Measurements from ENCODE around the gene EDIL3.

EDIL3 gene

DNA sequence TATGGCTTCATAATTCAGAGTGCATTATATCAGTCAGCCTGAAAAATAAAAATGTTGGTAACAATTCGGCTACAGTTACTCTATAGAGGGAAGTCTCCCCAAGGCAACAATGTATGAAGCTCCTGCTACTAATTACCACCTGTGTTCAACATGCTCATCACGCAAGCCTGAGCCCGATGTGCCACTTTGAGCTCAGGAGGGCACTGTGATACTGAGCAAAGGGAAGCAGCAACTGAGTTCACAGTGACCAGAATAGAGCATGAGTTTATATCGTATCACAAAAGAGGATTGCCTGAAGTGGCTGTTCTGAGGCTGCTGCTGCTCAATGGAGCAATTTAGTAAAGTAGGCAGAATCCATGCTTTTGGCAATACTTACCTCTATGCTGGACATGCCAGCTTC is 462.0 kb downstream of the EDIL3 start:
- no peak for FAIRE-seq
- DNase-seq (ENCODE audit: insufficient read length, low spot score) = no peak

DNA sequence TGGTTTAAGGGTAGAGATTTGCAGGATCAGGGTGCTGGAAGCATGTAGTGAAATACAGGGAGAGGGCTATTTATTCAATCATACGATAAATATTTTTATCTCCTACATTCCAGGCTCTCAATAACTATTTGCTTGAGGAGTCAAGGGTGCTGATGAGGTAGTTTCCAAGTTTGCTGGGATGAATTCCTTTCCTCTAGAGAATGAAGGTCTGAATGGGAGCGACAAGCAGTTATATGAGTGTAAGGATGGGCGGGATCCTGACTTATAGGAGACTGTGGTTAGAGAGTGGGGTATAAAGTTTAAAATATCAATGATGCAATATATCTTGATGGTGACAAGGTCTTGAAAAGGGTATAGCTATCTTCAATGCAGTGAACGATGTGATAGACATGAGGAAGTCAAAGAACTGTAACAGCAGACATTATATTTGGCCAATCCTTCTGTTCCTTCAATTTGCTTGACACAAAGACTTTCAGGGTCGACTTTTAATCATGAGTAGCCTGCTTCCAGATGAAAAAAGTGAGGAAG is 462.9 kb downstream of the EDIL3 start:
- FAIRE-seq (no peak), DNase-seq (ENCODE audit: insufficient read length, low spot score) (no peak)

DNA sequence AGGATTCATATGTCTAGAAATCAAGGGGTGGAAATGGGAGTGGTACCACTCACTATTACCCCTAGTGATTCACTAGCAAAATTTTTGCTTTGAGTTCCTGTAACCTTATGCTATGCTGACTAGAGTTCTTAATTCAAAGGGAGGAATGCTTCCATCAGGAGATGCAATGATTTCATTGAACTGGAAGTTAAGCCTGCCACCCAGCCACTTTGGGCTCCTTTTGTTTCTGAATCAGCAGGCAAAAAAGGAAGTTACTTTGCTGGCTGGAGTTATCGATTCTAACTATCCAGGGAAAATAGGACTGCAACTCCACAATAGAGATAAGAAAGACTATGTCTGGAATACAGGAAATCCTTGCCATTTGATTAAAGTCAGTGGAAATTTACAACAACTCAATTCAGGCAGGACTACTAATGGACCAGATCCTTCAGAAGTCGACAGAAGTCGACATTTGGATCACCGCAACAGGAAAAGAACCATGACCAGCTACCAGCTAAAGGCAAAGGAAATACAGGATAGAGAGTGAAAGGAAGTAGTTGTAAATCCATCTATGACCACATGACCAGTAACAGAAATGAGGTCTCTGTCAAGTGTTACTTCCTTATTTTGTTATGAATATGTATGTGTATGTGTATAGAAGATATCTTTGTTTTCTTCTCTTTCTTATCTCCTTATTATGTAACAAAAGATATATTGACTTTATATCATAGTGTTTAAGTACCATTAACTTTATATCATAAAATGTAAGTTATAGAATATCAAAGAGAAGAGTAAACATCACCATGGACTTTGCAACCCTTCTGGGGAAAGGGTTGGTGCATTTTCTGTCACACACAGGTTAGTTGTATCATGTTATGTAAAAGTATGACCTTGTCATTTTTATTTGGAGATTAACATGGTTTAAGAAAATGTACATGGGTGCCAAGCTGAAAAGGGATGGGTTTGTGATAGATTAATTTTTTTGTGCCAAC is 465.3 kb downstream of the EDIL3 start:
- FAIRE-seq (no peak), DNase-seq (ENCODE audit: insufficient read length, low spot score) (no peak)

DNA sequence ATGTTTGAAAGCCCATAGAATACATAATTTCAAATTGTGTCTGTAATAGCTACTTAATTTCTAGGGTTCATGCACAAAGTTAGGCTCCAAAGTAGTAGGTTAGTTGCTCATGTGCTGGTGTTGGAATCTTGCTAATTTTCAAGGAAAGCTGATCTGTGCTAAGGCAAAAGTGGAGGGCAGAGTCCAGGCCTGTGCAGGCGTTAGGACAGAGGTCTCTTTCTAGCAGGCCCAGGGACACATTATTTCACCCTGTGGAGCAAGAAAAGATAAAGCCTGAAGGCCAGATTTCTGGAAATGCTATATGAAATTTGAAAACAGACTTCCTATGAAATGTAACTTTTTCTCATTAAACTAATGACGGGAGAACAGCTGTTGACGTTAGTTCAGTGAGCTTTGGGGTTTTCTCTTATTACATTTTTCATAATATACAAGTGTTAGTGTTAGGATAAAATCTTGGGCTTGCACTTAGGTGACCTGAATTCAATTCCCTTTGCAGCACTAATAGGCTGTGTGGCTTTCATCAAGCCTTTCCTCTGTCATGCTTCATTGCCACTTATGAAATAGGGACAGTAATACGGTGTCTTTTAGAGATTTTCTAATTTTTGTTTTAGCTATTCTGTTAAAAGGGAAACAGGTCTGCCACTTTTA is 467.3 kb downstream of the EDIL3 start:
- DNase-seq (ENCODE audit: insufficient read length, low spot score) (no peak), FAIRE-seq (no peak)

DNA sequence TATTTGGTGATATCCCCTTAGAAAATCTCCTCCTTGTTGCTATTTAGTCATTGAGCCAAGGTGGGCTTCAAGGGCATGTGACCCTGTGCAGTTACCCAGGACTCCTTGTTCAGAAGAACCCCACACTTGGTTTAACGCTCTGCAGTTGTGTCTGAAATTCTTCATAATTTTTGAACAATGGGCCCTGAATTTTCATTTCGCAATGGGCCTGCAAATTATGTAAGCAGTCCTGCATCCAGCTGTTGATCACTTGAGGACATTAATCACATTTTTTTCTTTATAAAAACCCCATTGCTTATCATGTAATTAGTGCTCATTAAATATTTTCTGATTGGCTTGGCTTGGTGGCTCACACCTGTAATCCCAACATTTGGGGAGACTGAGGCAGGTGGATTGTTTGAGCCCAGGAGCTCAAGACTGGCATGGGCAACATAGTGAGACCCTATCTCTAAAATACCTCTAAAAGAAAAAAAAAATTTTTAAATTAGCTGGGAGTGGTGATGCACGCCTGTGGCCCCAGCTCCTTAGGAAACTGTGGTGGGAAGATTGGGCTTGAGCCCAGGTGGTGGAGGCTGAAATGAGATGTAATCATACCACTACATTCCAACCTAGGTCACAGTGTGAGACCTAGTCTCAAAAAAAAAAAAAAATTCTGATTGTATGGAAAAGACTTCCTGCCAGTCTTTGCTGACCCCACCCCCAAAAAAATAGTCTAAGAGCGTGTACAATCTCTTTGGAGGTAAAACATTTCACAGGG is 469.8 kb downstream of the EDIL3 start:
- DNase-seq (ENCODE audit: insufficient read length, low spot score) = no peak
- no peak for FAIRE-seq

DNA sequence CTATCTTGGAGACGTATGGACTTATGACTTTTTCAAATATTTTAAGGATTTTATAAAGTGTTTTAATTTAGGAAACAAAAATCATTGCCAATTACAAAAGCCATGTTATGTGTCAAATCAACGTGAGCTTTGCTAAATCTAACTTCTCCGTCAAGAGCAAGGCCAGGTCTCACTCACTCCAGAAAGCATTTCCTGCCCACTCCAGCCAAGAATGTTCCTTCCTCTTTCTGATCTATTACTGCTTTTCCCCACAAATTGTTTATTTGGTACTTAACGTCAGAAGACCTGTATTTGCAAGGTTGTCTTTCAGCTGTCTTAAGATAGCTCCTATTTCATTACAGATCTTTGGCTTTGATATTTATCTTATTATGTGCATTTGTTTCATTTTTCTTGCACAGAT is 470.5 kb downstream of the EDIL3 start:
- FAIRE-seq = no peak

DNA sequence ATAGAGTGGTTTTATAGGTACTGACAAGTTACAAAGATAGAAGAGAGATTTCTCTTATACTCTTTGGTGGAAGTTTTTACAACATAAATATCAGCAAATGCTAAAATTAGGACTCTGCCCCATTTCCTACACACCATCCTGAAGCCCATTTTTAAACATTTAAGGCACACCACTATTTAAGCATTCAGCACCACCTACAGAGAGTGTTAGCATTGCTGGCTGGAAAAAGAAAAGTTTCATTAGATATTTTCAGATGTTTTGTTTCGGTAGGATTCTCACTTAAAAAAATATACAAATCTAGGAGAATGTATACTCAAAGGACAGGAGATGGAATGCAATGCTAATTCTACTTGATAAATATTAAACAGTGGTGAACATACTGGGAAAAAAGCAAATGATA is 471.1 kb downstream of the EDIL3 start:
- FAIRE-seq (no peak), DNase-seq (ENCODE audit: insufficient read length, low spot score) (no peak)

More for the DNA sequence above, 470.5 kb downstream of the EDIL3 start:
- no peak for DNase-seq (ENCODE audit: insufficient read length, low spot score)

DNA sequence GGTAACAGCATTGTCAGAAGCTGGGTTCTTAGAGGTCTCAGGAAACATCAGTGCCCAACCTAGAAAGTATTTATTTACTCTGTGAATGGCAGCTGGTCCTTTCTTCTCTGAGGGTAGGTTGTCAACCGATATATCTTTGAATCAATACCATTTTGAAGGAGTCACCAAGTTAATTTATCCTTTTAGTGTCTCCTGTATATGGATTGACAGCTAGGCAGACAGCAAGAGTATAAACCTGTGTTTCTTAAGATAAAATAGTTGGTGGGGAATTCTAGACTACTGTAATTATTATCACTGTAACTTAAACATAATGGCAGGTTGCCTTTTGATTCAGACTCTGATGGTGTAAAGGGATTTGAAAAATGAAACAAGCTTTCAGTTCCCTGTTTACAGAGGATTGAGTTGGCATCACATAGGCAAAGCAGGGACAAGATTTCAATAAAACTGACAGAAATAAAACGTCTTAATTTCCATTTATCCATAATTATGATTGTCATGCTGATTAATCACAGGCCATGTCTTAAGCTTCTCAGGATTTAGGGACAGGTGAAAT is 473.2 kb downstream of the EDIL3 start:
- DNase-seq (ENCODE audit: insufficient read length, low spot score) (no peak), FAIRE-seq (no peak)

DNA sequence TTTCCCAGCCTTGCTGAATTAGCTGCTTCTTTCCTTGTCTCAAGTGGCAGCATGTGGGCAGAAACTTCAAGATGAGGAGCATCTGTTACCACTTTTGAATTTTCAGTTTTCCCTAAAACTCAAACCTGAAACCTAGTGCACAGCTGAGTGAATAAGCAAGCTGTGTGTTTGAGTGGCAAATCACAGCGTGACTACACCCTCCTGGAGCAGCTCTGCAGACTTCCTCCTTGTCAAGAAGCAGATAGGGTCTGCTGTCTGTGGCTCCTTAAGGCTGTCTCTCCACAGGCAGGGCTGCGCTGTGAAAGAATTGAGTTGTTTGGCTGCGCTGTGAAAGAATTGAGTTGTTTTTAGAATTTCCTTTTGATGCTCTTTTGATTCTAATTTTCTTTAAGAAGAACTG is 484.4 kb downstream of the EDIL3 start:
- DNase-seq (ENCODE audit: insufficient read length, low spot score) = no peak
- no peak for FAIRE-seq

DNA sequence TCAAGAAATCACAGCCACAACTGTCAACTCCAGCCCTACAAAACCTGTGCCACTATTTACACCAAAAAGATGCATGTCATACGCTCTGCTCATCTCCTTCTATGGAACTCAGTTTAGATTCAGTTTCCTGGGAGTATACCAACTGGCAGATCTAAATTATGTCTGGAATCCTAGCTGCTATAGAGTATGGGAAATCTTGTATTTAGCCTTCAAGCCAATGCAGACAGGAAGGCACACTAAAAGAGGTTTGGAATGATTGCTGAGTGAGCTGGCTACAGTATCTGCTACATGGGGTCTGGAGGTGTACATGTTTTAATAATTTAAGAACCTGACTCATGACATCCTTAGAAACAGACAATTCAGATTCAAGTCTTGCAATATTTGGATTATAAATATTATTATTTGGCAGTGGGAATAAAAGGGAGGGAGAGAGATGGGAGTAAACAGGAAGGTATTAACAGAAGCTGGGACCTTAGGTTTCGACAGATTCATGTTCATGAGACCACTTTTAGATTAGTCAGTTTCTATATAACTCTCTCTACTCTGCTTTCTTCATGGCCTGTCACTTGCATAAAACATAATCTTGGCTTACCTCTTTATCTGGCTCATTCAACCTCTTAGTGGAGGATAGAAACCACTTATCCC is 485.2 kb downstream of the EDIL3 start:
- FAIRE-seq = no peak

DNA sequence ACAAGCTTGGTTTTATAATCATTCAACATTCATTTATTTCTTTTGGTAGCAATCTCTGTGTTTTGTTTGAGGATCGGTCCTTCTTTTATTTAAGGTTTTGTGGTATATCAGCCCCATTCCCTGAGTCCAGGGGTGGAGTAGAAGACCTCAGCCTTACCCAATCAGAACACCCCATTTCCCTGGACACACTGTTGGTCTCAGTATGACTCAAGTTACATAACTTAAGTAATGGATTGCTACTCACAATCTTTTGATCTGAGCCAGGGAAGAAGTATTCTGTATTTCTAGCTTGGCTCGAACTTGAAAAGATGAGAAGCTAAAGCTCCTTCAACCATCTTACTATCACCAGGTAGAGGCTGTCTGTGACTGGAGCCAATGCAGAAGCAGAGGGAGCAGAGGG is 488.8 kb downstream of the EDIL3 start:
- no peak for DNase-seq (ENCODE audit: insufficient read length, low spot score)
- FAIRE-seq = no peak

More for the DNA sequence above, 485.2 kb downstream of the EDIL3 start:
- DNase-seq (ENCODE audit: insufficient read length, low spot score) = no peak

DNA sequence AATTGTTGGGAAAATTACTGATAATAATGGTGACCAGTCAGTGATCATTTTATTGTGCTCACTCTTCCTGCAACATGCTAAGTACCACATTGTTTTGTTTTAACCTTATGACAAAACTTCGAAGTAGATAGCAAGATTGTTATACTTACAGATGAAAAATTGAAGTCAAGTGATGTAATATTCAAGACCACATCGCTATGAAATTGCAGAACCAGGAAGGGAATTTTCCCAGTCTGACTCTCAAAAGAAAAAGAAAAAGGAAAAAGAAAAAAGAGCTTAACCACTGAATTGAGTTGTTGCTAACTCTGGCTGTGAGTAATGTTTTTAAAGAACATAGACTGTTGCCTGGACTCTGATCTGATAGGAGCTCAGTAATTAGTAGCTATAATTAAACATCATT is 493.4 kb downstream of the EDIL3 start:
- FAIRE-seq (no peak), DNase-seq (ENCODE audit: insufficient read length, low spot score) (no peak)
